Natural killer cell (primary cell): ENCODE measurements around the gene NEDD4. TPM values are rescaled to one million over a fixed set of nuclear protein-coding genes. Genes with fewer than 3 reads are reported as not detected.

Experiments used
- ATAC-seq, 3 donors: fragments of 150-1000 bp in 2 of 3; fragments of 200-7000 bp in 1 of 3; cut with Tn5 transposase; 1 replicate in 1 of 3; 2 replicates in 2 of 3; pipeline ENCODE4 v1.10.0; 2021; ENCODE audit warnings: mild to moderate bottlenecking in 2 of 3, moderate library complexity in 2 of 3
- DNase-seq, 2 donors: peaks; one replicate each; pipeline versions ENCODE4 v3.0.0 to v3.0.0-alpha.2; 2013 to 2021; ENCODE audit warnings: mixed read lengths in 1 of 2
- H3K27ac ChIP-seq: one replicate; pipeline ENCODE4 v1.5.1; 2013; ENCODE audit warnings: mild to moderate bottlenecking, low read length
- H3K27me3 ChIP-seq: one replicate; pipeline ENCODE4 v1.6.1; 2013; ENCODE audit warnings: low read length; ENCODE audit not compliant: control insufficient read depth, insufficient read depth
- H3K36me3 ChIP-seq: one replicate; pipeline ENCODE4 v1.6.1; 2013; ENCODE audit warnings: low read length; ENCODE audit not compliant: control insufficient read depth, insufficient read depth
- H3K4me1 ChIP-seq: one replicate; pipeline ENCODE4 v1.6.1; 2013; ENCODE audit warnings: low read length; ENCODE audit not compliant: control insufficient read depth, insufficient read depth
- H3K4me3 ChIP-seq: one replicate; pipeline ENCODE4 v1.5.1; 2013; ENCODE audit warnings: low read length
- H3K9me3 ChIP-seq: one replicate; pipeline ENCODE4 v1.6.1; 2013; ENCODE audit warnings: low read length; ENCODE audit not compliant: control insufficient read depth, insufficient read depth
- H3K27ac Mint-ChIP-seq, 2 donors: one replicate each; pipeline ENCODE4 v1.8.0; 2022; ENCODE audit warnings: mild to moderate bottlenecking in 2 of 2, mixed read lengths in 2 of 2, moderate library complexity in 1 of 2
- H3K27me3 Mint-ChIP-seq, 2 donors: one replicate each; pipeline ENCODE4 v1.8.0; 2022; ENCODE audit warnings: low read depth in 2 of 2, mixed read lengths in 2 of 2
- H3K36me3 Mint-ChIP-seq: one replicate; pipeline ENCODE4 v1.8.0; 2022; ENCODE audit warnings: mixed read lengths
- H3K4me1 Mint-ChIP-seq, 2 donors: one replicate each; pipeline ENCODE4 v1.8.0; 2022; ENCODE audit warnings: mixed read lengths in 2 of 2
- H3K4me3 Mint-ChIP-seq: one replicate; pipeline ENCODE4 v1.8.0; 2022; ENCODE audit warnings: mild to moderate bottlenecking, moderate library complexity, mixed read lengths
- H3K9me3 Mint-ChIP-seq, 2 donors: one replicate each; pipeline ENCODE4 v1.8.0; 2022; ENCODE audit warnings: mixed read lengths in 2 of 2
- WGBS: methylation state at CpG from one replicate; pipeline ENCODE4 v1.1.7; 2013; ENCODE audit warnings: missing lambda C conversion rate; ENCODE audit not compliant: insufficient coverage; 5-methylcytosine and 5-hydroxymethylcytosine counted together
- intact Hi-C: fragments of 100-400 bp; cut with micrococcal nuclease; formaldehyde crosslinking; loops from one replicate; pipeline ENCODE4 v1.14.2; 2022
- total RNA-seq, 4 donors: library from RNA; stranded (reverse); fragments of 120-200 nt in 1 of 4; gene quantifications; one replicate each; pipeline versions ENCODE4 v1.2.3 to v1.2.4, GENCODE V29; 2013 to 2022
- TF ChIP-seq, protein P1 (sequence below): fragments of 200-600 bp; IDR thresholded peaks from one replicate; pipeline ENCODE4 v1.8.0; 2022; ENCODE audit warnings: antibody characterized with exemption

NEDD4 gene
- total RNA-seq, 3 donors from 2014 or later (not counting 1 experiment from before 2014, with no cell fraction given): 6.9 to 9.1 (median 7.8) TPM

DNA sequence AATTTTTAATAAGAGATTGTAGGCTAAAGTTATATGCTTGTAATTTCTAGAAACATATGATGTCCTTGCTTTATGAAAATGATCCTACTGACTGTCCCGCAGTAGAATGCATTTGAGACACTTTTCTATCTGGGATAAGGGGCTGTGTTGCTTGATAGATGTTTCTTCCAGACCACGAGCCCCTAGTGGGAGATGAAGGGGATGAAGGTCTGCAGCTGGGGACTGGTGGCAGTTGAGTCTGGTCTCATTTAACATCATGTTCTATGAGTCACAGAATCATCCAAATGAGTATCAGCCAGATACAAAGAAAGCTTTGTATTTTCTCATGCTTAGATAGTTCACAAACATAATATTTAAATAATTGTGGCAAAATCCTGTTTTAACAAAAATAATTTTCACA is 166.2 kb downstream of the NEDD4 start:
- no peaks in the 10 kb centered on the region for H3K36me3 Mint-ChIP-seq
- Histone ChIP-seq H3K27me3 (no peaks in the 10 kb centered on the region), H3K4me1 (peaks cover 3% of the 10 kb centered on the region), H3K9me3 (no peaks in the 10 kb centered on the region), H3K36me3 (no peaks in the 10 kb centered on the region), H3K27ac (no peak overlapping the region), H3K4me3 (no peak overlapping the region)
- H3K27ac Mint-ChIP-seq: no peak overlapping the region
- H3K4me3 Mint-ChIP-seq: no peak overlapping the region
- TF ChIP-seq, protein P1, sequence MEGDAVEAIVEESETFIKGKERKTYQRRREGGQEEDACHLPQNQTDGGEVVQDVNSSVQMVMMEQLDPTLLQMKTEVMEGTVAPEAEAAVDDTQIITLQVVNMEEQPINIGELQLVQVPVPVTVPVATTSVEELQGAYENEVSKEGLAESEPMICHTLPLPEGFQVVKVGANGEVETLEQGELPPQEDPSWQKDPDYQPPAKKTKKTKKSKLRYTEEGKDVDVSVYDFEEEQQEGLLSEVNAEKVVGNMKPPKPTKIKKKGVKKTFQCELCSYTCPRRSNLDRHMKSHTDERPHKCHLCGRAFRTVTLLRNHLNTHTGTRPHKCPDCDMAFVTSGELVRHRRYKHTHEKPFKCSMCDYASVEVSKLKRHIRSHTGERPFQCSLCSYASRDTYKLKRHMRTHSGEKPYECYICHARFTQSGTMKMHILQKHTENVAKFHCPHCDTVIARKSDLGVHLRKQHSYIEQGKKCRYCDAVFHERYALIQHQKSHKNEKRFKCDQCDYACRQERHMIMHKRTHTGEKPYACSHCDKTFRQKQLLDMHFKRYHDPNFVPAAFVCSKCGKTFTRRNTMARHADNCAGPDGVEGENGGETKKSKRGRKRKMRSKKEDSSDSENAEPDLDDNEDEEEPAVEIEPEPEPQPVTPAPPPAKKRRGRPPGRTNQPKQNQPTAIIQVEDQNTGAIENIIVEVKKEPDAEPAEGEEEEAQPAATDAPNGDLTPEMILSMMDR: no peak
- H3K27me3 Mint-ChIP-seq: no peaks in the 10 kb centered on the region
- WGBS: 50% methylated on average over 2 of the region's 2 CpGs
- DNase-seq (no peak), ATAC-seq (no peak)
- H3K9me3 Mint-ChIP-seq: no peaks in the 10 kb centered on the region
- intact Hi-C loops: no loop called here
- H3K4me1 Mint-ChIP-seq: peaks cover 10% of the 10 kb centered on the region in 2 donors

DNA sequence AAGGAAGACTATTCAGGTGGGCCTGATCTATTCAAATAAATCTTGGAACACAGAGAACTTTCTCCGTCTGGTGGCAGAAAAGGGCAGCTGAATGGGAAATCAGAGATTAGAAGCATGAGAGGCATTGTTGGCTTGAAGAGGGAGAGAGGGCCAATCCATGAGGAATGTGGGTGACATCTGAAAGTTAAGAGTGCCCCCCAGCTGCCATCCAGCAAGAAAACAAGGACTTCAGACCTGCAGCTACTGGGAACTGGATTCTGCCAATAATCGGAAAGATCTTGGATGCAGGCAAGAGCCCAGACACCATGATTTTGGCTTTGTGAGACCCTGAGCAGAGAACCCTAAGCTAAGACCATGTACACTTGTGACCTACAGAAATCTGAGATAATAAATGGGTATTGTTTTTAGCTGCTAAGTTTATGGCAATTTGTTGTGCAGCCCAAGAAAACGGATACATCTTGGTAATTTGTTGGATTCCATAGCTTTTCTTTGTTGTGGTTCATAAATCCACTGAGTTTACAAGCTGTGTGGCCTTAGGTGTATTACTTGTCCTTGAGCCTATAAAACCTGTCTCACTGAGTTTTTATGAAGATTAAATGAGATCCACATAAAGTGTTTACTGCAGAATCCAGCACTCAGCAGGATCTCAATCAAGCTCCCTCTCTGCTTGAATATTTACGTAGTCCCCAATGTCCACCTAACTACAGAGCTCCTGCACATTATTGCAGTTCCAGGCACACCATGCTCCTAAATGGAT is 168.4 kb downstream of the NEDD4 start:
- no peak for ATAC-seq
- intact Hi-C loops: no loop called here

DNA sequence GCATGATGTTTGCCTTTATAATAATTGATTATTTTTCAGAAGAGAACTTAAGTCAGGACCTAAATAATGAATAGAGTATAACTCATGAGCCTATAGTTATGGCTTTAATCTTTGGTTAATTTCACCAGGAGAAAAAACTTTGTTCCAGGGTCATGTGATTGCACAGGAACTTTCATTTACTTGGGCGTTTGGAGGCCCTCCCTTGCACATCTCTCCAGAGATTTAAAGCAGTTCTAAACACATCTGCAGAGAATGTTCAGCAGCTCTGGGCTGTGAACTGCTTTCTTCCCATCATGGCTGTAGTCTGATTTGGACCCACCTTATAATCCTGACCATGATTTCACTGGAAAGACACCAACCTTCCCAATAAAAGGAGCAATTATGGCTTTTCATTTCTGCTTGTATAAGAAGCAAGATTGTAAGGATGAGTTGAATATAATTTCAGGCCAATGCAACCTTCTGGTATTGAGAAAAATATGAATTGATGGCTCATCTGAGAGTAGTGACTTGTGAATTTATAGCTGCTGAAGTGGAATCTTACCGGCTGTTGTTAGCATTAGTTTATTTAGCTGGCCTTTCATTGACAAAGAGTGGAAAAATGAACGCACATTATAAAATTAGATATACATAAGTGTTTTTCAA is 169.6 kb downstream of the NEDD4 start:
- no peak for ATAC-seq
- H3K27me3 ChIP-seq: no peaks in the 10 kb centered on the region
- H3K36me3 ChIP-seq: no peaks in the 10 kb centered on the region
- TF ChIP-seq, protein P1: no peak
- no peak overlapping the region for H3K27ac Mint-ChIP-seq
- H3K4me3 ChIP-seq: no peak overlapping the region
- no peak overlapping the region for H3K27ac ChIP-seq
- no peaks in the 10 kb centered on the region for H3K4me1 Mint-ChIP-seq
- H3K4me1 ChIP-seq: no peaks in the 10 kb centered on the region
- no peak for DNase-seq
- H3K36me3 Mint-ChIP-seq: no peaks in the 10 kb centered on the region
- no peak overlapping the region for H3K4me3 Mint-ChIP-seq
- WGBS: 9% methylated on average over 1 of the region's 3 CpGs
- no peaks in the 10 kb centered on the region for H3K9me3 ChIP-seq
- H3K27me3 Mint-ChIP-seq: peaks cover 7 to 14% of the 10 kb centered on the region in 2 donors
- H3K9me3 Mint-ChIP-seq: no peaks in the 10 kb centered on the region
- intact Hi-C loops: no loop called here

More for the DNA sequence above, 168.4 kb downstream of the NEDD4 start:
- TF ChIP-seq, protein P1: no peak
- H3K36me3 ChIP-seq: no peaks in the 10 kb centered on the region
- Mint-ChIP-seq H3K27ac (no peak overlapping the region), H3K9me3 (no peaks in the 10 kb centered on the region), H3K36me3 (no peaks in the 10 kb centered on the region), H3K4me3 (no peak overlapping the region), H3K4me1 (peaks cover 6% of the 10 kb centered on the region in 2 donors), H3K27me3 (peaks cover 7 to 8% of the 10 kb centered on the region in 2 donors)
- H3K9me3 ChIP-seq: no peaks in the 10 kb centered on the region
- DNase-seq: no peak
- peaks cover 1% of the 10 kb centered on the region for H3K4me1 ChIP-seq
- no peak overlapping the region for H3K27ac ChIP-seq
- H3K4me3 ChIP-seq: no peak overlapping the region
- H3K27me3 ChIP-seq: no peaks in the 10 kb centered on the region
- 82% methylated on average over 4 of the region's 4 CpGs for WGBS
